HepG2 (cell line): ENCODE data around the gene U2AF2. TPM values are rescaled to one million over a fixed set of nuclear protein-coding genes. Genes with fewer than 3 reads are reported as not detected.

Source experiments
- ARNT2 ChIP-seq: sonication (generic); formaldehyde crosslinking; IDR thresholded peaks from 2 replicates; pipeline ENCODE4 v1.8.0; 2022; ENCODE audit warnings: mild to moderate bottlenecking, low read depth, missing genetic modification reagents, moderate library complexity
- CHD4 ChIP-seq: fragments of 200-600 bp; sonication (generic); IDR thresholded peaks from 2 replicates; pipeline ENCODE4 v1.7.0; 2017; ENCODE audit warnings: mild to moderate bottlenecking, low read length, borderline replicate concordance
- FIP1L1 ChIP-seq: fragments of 200-400 bp; formaldehyde crosslinking; IDR thresholded peaks from 2 replicates; pipeline ENCODE4 v1.6.1; 2018; ENCODE audit warnings: low read depth, mild to moderate bottlenecking, low read length, moderate library complexity, borderline replicate concordance; ENCODE audit not compliant: insufficient read depth
- HNF4A ChIP-seq: sonication (generic); formaldehyde crosslinking; IDR thresholded peaks from 2 replicates; pipeline ENCODE4 v1.4.0; 2020; ENCODE audit warnings: missing genetic modification reagents
- IKZF4 ChIP-seq: sonication (generic); formaldehyde crosslinking; IDR thresholded peaks from 2 replicates; pipeline ENCODE4 v1.5.1; 2020; ENCODE audit warnings: borderline replicate concordance, mild to moderate bottlenecking, low read depth, missing genetic modification reagents; ENCODE audit errors: not compliant biosample characterization
- KDM2A ChIP-seq: sonication (generic); formaldehyde crosslinking; IDR thresholded peaks from 2 replicates; pipeline ENCODE4 v1.4.0; 2020; ENCODE audit warnings: low read depth, missing genetic modification reagents, borderline replicate concordance
- NAIF1 ChIP-seq: sonication (generic); formaldehyde crosslinking; IDR thresholded peaks from 2 replicates; pipeline ENCODE4 v1.5.0; 2020; ENCODE audit warnings: mild to moderate bottlenecking, missing genetic modification reagents, borderline replicate concordance
- POGK ChIP-seq: sonication (generic); formaldehyde crosslinking; conservative IDR thresholded peaks from 2 replicates; pipeline ENCODE4 v1.8.0; 2022; ENCODE audit warnings: mild to moderate bottlenecking, moderate library complexity, missing genetic modification reagents
- SIN3B ChIP-seq: fragments of 150-350 bp; IDR thresholded peaks from 2 replicates; pipeline ENCODE4 v1.6.1; 2014; ENCODE audit warnings: low read length
- SOX5 ChIP-seq: IDR thresholded peaks from 2 replicates; pipeline ENCODE4 v1.6.1; 2016; ENCODE audit warnings: borderline replicate concordance
- SP5 ChIP-seq: IDR thresholded peaks from 2 replicates; pipeline ENCODE4 v1.6.1; 2016; ENCODE audit warnings: low read depth, borderline replicate concordance
- ZKSCAN8 ChIP-seq: IDR thresholded peaks from 2 replicates; pipeline ENCODE4 v1.6.1; 2016; ENCODE audit warnings: borderline replicate concordance, missing genetic modification reagents, missing compliant biosample characterization
- ZMAT3 ChIP-seq: sonication (generic); formaldehyde crosslinking; conservative IDR thresholded peaks from 2 replicates; pipeline ENCODE4 v1.7.0; 2021; ENCODE audit warnings: missing genetic modification reagents
- ZNF10 ChIP-seq: sonication (generic); formaldehyde crosslinking; IDR thresholded peaks from 2 replicates; pipeline ENCODE4 v1.4.0; 2020; ENCODE audit warnings: mild to moderate bottlenecking, low read depth, missing genetic modification reagents, borderline replicate concordance
- ZNF430 ChIP-seq: sonication (generic); formaldehyde crosslinking; IDR thresholded peaks from 2 replicates; pipeline ENCODE4 v1.9.0; 2021; ENCODE audit warnings: mild to moderate bottlenecking, missing genetic modification reagents
- ZNF44 ChIP-seq: sonication (generic); formaldehyde crosslinking; IDR thresholded peaks from 2 replicates; pipeline ENCODE4 v1.5.1; 2020; ENCODE audit warnings: mild to moderate bottlenecking, missing genetic modification reagents
- ZNF564 ChIP-seq: sonication (generic); formaldehyde crosslinking; IDR thresholded peaks from 2 replicates; pipeline ENCODE4 v1.8.1; 2023; ENCODE audit warnings: mild to moderate bottlenecking, missing genetic modification reagents
- ZNF670 ChIP-seq: sonication (generic); formaldehyde crosslinking; IDR thresholded peaks from 2 replicates; pipeline ENCODE4 v1.8.0; 2022; ENCODE audit warnings: mild to moderate bottlenecking, missing genetic modification reagents, borderline replicate concordance
- polyA plus RNA-seq, 8 experiments: library from polyadenylated mRNA; depleted of rRNA in 3 of 8; stranded (reverse) in 7 of 8; unstranded in 1 of 8; fragments of >200 nt; fragmentation: Illumina TruSeq in 4 of 8; extraction: Trizol in 4 of 8; gene quantifications; 2 replicates each; pipeline versions ENCODE4 v1.2.1 to v1.2.3, GENCODE V29; 2011 to 2016; ENCODE audit warnings: low read depth in 4 of 8, missing spikeins in 1 of 8, mixed read lengths in 1 of 8; ENCODE audit not compliant: insufficient read depth in 1 of 8
- total RNA-seq, 5 experiments: library from RNA; depleted of rRNA; stranded (reverse); fragments of >200 nt; fragmentation: Illumina TruSeq; extraction: Trizol; gene quantifications; 2 replicates each; pipeline ENCODE4 v1.2.3, GENCODE V29; 2016; ENCODE audit warnings: low read depth in 1 of 5
- TF ChIP-seq, protein P1 (sequence below): sonication (generic); formaldehyde crosslinking; IDR thresholded peaks from 2 replicates; pipeline ENCODE4 v1.5.0; 2020; ENCODE audit warnings: missing genetic modification reagents, mild to moderate bottlenecking, borderline replicate concordance
- TF ChIP-seq, protein P2 (sequence below): sonication (generic); formaldehyde crosslinking; IDR thresholded peaks from 2 replicates; pipeline ENCODE4 v1.4.0; 2020; ENCODE audit warnings: mild to moderate bottlenecking, missing genetic modification reagents, borderline replicate concordance

The U2AF2 gene
- total and polyA plus RNA-seq, 2 of the 13 experiments (the other 11 are each of a cell fraction or from before 2014, with no cell fraction given): 84.3 to 124 TPM

DNA sequence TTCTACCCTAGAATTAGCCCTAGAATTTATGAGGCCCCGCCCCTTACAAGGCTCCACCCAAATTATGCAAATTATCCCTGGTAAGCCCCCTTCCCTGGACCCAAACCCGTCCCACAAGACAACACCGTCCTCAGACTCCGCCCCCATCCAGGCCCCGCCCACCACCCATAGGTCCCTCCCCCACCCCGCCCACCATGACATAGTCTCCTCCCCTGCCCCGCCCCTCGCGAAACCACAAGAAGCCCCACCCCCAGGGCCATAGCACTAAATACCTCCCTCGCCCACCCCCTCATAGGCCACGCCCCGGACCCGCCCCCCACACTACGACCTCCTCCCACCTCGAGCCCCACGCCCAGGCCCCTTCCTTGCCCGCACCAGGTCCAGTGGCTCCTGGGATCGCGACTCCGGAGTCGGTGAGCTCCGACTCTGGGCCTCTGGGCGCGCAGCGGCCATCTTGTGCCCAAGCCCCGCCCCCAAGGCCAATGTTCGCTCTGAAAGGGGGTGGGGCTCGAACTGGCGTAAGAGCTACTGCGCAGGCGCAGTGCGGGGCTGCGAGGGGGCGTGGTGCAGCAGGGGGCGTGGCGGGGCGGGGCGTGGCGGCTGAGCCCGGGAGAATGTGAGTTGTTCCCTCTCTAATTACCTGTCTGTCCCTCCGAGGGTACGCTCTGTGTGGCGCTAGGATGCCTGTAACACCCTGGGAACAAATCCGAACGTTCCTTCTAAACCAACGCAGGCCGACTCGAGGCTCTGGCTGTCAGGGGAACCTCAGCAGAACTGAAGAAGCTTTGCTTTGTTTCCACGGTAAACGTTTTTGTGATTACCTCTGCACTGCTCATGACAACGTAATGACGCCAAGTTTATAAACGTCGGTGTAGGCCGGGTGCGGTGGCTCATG is 30.5 kb upstream of the U2AF2 start, which contains the start of gene ZNF784 (continued):
- TF ChIP-seq, protein P1, sequence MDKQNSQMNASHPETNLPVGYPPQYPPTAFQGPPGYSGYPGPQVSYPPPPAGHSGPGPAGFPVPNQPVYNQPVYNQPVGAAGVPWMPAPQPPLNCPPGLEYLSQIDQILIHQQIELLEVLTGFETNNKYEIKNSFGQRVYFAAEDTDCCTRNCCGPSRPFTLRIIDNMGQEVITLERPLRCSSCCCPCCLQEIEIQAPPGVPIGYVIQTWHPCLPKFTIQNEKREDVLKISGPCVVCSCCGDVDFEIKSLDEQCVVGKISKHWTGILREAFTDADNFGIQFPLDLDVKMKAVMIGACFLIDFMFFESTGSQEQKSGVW (CRISPR knock-in tag): no peak
- TF ChIP-seq SP5 (CRISPR knock-in tag) (peak; percentile 60; the same call in 1 of the 2 replicates), POGK (CRISPR knock-in tag) (peak; percentile 73; the same call in 1 of the 2 replicates), SOX5 (CRISPR knock-in tag) (no peak), FIP1L1 (no peak), HNF4A (CRISPR knock-in tag) (peak; percentile 33; the same call in 1 of the 2 replicates), ZNF564 (CRISPR knock-in tag) (peak; percentile 34; the same call in 1 of the 2 replicates), ZNF430 (CRISPR knock-in tag) (peak; percentile 57; the same call in 1 of the 2 replicates), ZNF10 (CRISPR knock-in tag) (no peak), ZMAT3 (CRISPR knock-in tag) (0 out of 2 replicates have a peak, but pooled peaks have one; percentile 34), ARNT2 (peak; percentile 39), CHD4 (no peak), IKZF4 (CRISPR knock-in tag) (no peak), KDM2A (CRISPR knock-in tag) (0 out of 2 replicates have a peak, but pooled peaks have one; percentile 49), ZNF670 (no peak), NAIF1 (CRISPR knock-in tag) (no peak), ZNF44 (no peak), ZKSCAN8 (CRISPR knock-in tag) (no peak), SIN3B (no peak)
- TF ChIP-seq, protein P2, sequence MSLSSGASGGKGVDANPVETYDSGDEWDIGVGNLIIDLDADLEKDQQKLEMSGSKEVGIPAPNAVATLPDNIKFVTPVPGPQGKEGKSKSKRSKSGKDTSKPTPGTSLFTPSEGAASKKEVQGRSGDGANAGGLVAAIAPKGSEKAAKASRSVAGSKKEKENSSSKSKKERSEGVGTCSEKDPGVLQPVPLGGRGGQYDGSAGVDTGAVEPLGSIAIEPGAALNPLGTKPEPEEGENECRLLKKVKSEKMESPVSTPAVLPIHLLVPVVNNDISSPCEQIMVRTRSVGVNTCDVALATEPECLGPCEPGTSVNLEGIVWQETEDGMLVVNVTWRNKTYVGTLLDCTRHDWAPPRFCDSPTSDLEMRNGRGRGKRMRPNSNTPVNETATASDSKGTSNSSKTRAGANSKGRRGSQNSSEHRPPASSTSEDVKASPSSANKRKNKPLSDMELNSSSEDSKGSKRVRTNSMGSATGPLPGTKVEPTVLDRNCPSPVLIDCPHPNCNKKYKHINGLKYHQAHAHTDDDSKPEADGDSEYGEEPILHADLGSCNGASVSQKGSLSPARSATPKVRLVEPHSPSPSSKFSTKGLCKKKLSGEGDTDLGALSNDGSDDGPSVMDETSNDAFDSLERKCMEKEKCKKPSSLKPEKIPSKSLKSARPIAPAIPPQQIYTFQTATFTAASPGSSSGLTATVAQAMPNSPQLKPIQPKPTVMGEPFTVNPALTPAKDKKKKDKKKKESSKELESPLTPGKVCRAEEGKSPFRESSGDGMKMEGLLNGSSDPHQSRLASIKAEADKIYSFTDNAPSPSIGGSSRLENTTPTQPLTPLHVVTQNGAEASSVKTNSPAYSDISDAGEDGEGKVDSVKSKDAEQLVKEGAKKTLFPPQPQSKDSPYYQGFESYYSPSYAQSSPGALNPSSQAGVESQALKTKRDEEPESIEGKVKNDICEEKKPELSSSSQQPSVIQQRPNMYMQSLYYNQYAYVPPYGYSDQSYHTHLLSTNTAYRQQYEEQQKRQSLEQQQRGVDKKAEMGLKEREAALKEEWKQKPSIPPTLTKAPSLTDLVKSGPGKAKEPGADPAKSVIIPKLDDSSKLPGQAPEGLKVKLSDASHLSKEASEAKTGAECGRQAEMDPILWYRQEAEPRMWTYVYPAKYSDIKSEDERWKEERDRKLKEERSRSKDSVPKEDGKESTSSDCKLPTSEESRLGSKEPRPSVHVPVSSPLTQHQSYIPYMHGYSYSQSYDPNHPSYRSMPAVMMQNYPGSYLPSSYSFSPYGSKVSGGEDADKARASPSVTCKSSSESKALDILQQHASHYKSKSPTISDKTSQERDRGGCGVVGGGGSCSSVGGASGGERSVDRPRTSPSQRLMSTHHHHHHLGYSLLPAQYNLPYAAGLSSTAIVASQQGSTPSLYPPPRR (CRISPR knock-in tag): 0 out of 2 replicates have a peak, but pooled peaks have one; percentile 23
